ENCODE data around the gene LYSMD2.

Gene LYSMD2

GRCh38 chr15:51718746-51719145 is 18.7 kb downstream of the LYSMD2 start:
- no peak for DNase-seq

DNA sequence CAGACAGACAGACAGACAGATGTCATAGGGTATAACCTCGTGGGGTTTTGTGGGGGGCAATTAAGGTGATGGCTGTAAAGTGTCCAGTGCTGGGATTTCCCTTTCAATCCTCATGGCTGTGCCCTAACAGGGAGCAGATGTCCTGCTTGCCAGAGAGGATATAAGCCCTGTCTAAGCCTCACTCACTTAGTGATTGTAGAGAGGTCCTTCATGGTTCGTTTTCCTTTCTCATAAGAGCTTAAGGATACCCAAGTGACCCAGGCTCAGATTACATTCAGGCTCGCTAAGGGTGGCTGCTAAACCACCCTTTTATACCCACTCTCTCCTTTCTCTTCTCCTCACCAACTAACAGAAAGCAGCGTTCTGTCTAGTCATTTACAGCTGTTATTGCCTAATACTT is 19.2 kb downstream of the LYSMD2 start:
- no peak for DNase-seq

GRCh38 chr15:51714911-51715310 is 22.5 kb downstream of the LYSMD2 start:
- no peak for DNase-seq

DNA sequence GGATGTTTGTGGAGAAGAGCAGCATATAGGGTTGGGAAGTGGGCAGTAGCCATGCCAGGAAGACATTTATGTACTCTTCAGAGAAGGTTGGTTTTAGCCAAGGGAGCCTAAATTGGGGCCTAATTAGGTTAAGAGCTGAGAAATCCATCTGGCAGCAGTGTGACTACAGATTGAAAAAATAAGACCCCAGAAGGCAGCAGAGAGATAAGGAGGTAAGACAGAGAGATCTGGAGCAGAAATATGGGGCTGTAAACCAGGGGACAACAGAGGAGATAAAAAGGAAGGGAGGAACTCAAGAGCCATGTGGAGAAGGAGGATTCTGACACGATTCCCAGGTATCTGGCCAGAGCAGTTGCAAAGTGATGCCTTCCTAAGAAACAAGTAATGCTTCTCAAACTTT is 23.3 kb downstream of the LYSMD2 start:
- no peak for DNase-seq

GRCh38 chr15:51709031-51709430 is 28.4 kb downstream of the LYSMD2 start:
- DNase-seq = no peak

GRCh38 chr15:51708013-51708412 is 29.4 kb downstream of the LYSMD2 start:
- DNase-seq = no peak

DNA sequence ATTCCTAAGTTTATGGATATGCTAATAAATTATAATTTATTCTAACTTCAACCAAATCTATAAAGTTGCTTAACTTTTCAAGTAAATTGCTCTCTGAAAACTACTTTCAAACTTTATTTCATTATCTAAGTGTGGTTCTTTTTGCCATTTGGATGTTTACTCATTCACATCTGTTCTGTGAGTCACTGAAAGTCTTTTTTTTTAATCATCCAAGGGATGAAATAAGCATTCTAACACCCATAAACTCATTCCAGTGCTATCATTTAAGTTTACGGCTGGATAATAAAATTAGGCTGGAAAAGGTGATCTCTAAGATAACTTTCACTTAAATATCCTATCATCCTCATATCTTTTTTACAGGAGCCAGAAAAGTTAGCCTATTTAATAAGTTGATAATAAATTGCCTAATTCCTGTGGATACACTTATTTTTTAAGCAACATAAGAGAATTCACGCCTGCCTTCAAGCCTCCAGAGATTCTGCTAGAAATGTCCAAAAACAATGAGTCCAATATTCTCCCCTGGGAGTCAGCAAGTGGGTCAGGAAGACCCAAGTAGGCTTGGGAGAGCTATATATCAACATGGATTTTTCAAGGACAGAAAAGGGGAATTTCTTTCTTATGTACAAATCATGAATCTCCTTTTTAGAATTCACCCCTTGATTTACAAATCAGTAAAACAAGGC is 30.4 kb downstream of the LYSMD2 start:
- no peak for DNase-seq

GRCh38 chr15:51706291-51706690 is 31.2 kb downstream of the LYSMD2 start:
- DNase-seq = no peak

DNA sequence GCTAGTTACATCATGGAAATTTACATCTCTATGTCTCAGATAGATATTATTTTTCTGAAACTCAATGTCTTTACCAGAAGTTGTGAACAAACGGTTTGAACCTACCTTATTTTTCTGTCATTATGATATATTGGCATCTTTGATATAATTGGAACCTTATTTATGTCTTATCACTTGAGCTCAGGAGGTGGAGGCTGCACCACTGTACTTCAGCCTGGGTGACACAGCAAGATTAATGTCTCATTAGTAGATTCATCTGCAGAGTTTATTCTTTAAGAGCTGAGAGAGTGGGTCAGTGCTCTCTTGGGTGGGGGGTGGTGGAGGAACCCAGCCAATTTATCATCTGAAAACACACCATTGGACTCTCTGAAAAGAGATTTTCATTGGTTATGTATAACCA is 34.7 kb downstream of the LYSMD2 start:
- DNase-seq = no peak

- no peak for DNase-seq
These were observed 38.1 kb downstream of the LYSMD2 start for GRCh38 chr15:51699373-51699772.

GRCh38 chr15:51697163-51697562 is 40.3 kb downstream of the LYSMD2 start:
- no peak for DNase-seq

DNA sequence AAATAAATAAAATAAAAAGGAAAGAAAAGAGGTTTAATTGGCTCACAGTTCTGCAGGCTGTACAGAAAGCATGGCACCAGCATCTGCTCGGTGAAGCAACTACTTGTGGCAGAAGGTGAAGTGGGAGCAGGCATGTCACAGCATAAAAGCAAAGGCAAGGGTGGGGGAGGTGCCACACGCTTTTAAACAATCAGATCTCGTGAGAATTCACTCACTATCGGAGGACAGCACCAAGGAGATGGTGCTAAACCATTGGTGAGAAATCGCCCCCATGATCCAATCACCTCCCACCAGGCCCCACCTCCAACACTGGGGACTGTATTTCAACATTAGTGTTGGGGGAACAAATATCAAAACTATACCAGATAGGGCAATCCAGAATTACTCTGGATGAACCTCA is 40.9 kb downstream of the LYSMD2 start:
- no peak for DNase-seq

GRCh38 chr15:51692154-51692553 is 45.3 kb downstream of the LYSMD2 start:
- no peak for DNase-seq

- no peak for DNase-seq
These were observed 48.6 kb downstream of the LYSMD2 start for GRCh38 chr15:51688863-51689262.

GRCh38 chr15:51687565-51687964 is 49.9 kb downstream of the LYSMD2 start:
- no peak for DNase-seq

- peak; percentile 45 to 46 for DNase-seq
These were observed 56.0 kb downstream of the LYSMD2 start, which contains the start of gene SCG3 for GRCh38 chr15:51681303-51681963. SCG3 (plus strand) TSS chr15:51681503; CDS start chr15:51681756, 253 bp downstream.

GRCh38 chr15:51680321-51680720 is 57.1 kb downstream of the LYSMD2 start:
- no peak for DNase-seq

DNA sequence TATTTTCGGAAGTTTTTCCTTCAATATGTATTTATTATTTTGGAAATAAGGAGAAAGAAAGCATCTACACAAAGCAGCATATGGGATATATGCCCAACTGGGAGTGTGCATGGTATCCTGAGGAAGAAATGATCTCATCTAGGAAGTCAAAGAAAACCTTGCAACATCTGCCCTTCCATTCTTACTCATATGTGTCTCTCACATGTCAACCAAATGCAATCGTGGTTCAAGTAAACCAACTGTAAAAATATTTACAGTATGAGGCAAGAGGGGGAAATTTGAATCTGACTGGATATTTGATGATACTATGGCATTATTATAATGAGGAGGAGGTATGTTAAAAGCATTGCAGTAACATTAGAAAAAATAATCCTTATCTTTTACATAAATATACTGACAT is 59.4 kb downstream of the LYSMD2 start:
- no peak for DNase-seq

DNA sequence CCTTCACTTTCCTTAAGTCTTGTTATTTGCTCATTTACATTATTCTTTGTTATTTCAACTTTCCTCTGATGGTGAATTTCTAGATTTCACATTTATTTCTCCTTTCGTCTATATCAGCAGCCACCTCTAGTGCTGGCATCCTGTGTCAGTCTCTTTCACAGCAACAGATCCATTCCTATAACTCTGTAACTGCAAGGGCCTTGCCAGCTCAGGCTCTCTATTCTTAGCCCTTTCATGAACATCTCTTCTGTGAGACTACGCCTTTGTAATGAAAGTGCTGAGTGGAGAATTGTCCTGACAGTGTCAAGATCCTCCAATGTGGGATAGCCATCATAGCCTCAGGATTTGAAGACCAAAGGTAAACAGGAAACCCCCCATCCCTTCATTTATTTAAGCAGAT is 60.0 kb downstream of the LYSMD2 start:
- no peak for DNase-seq

GRCh38 chr15:51677021-51677420 is 60.4 kb downstream of the LYSMD2 start:
- DNase-seq = no peak

DNA sequence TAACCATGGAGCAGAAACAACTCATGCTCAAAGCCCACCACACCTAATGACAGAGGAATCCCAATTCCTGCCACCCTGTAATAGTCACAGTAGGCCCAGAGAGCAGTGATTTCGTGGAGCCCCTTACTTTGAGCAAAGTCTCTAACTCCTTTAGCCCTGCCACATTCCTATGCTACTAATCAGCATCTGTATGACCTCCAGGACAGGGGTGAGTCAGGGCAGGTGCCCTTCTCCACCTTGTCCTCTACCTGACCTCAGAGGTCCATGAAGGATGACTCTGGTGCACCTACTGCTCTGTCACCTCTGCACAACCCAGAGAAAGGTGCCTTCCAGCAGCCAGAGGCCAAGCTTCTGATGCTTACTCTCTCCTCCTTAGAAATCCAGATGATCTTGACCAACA is 62.2 kb downstream of the LYSMD2 start:
- DNase-seq = no peak
